HepG2 (cell line): ENCODE data around the gene MLX. TPM values are rescaled to one million over a fixed set of nuclear protein-coding genes. Genes with fewer than 3 reads are reported as not detected.

Experiments used
- BORCS8-MEF2B ChIP-seq: sonication (generic); formaldehyde crosslinking; IDR thresholded peaks from 2 replicates; pipeline ENCODE4 v1.8.0; 2022; ENCODE audit warnings: mild to moderate bottlenecking, missing genetic modification reagents
- CBX2 ChIP-seq, 2 experiments: fragments of 200-600 bp in 1 of 2; sonication (generic); formaldehyde crosslinking in 1 of 2; IDR thresholded peaks; 2 replicates each; pipeline versions ENCODE4 v1.7.0 to v1.8.1; 2018 to 2022; ENCODE audit warnings: low read depth in 2 of 2, low read length in 1 of 2, mild to moderate bottlenecking in 1 of 2, missing genetic modification reagents in 1 of 2
- MAZ ChIP-seq, 2 experiments: sonication (generic) in 1 of 2; formaldehyde crosslinking in 1 of 2; IDR thresholded peaks; 2 replicates each; pipeline versions ENCODE4 v1.5.0 to v1.6.1; 2012 to 2020; ENCODE audit warnings: low read depth in 2 of 2, mild to moderate bottlenecking in 2 of 2, borderline replicate concordance in 1 of 2, improper control_type of control experiment in 1 of 2, low read length in 1 of 2, missing genetic modification reagents in 1 of 2, moderate library complexity in 1 of 2
- RARG ChIP-seq: sonication (generic); formaldehyde crosslinking; IDR thresholded peaks from 2 replicates; pipeline ENCODE4 v1.4.0; 2020; ENCODE audit warnings: low read depth, mild to moderate bottlenecking, missing genetic modification reagents
- SALL1 ChIP-seq: sonication (generic); formaldehyde crosslinking; IDR thresholded peaks from 2 replicates; pipeline ENCODE4 v1.8.0; 2022; ENCODE audit warnings: mild to moderate bottlenecking, missing genetic modification reagents
- SOX13 ChIP-seq, 3 experiments: fragments of 450-650 bp in 1 of 3; sonication (generic) in 1 of 3; formaldehyde crosslinking in 1 of 3; IDR thresholded peaks in 2 of 3; conservative IDR thresholded peaks in 1 of 3; 2 replicates each; pipeline versions ENCODE4 v1.5.0 to v1.6.1; 2016 to 2020; ENCODE audit warnings: antibody characterized with exemption in 1 of 3, mild to moderate bottlenecking in 1 of 3, missing compliant biosample characterization in 1 of 3, missing genetic modification reagents in 1 of 3, moderate library complexity in 1 of 3
- ZNF124 ChIP-seq: sonication (generic); formaldehyde crosslinking; IDR thresholded peaks from 2 replicates; pipeline ENCODE4 v1.4.0; 2020; ENCODE audit warnings: missing genetic modification reagents
- ZNF615 ChIP-seq: sonication (generic); formaldehyde crosslinking; IDR thresholded peaks from 2 replicates; pipeline ENCODE4 v1.5.0; 2020; ENCODE audit warnings: mild to moderate bottlenecking, missing genetic modification reagents, borderline replicate concordance
- ZNF7 ChIP-seq: IDR thresholded peaks from 2 replicates; pipeline ENCODE4 v1.6.1; 2016; ENCODE audit warnings: missing biosample characterization, missing genetic modification reagents
- ZNF776 ChIP-seq: sonication (generic); formaldehyde crosslinking; IDR thresholded peaks from 2 replicates; pipeline ENCODE4 v1.4.0; 2020; ENCODE audit warnings: mild to moderate bottlenecking, missing genetic modification reagents
- polyA plus RNA-seq, 8 experiments: library from polyadenylated mRNA; depleted of rRNA in 3 of 8; stranded (reverse) in 7 of 8; unstranded in 1 of 8; fragments of >200 nt; fragmentation: Illumina TruSeq in 4 of 8; extraction: Trizol in 4 of 8; gene quantifications; 2 replicates each; pipeline versions ENCODE4 v1.2.1 to v1.2.3, GENCODE V29; 2011 to 2016; ENCODE audit warnings: low read depth in 4 of 8, missing spikeins in 1 of 8, mixed read lengths in 1 of 8; ENCODE audit not compliant: insufficient read depth in 1 of 8
- total RNA-seq, 5 experiments: library from RNA; depleted of rRNA; stranded (reverse); fragments of >200 nt; fragmentation: Illumina TruSeq; extraction: Trizol; gene quantifications; 2 replicates each; pipeline ENCODE4 v1.2.3, GENCODE V29; 2016; ENCODE audit warnings: low read depth in 1 of 5
- TF ChIP-seq, protein P1 (sequence below): sonication (generic); formaldehyde crosslinking; IDR thresholded peaks from 2 replicates; pipeline ENCODE4; 2020; ENCODE audit warnings: missing genetic modification reagents, mild to moderate bottlenecking, borderline replicate concordance
- TF ChIP-seq, protein P2 (sequence below): sonication (generic); formaldehyde crosslinking; IDR thresholded peaks from 2 replicates; pipeline ENCODE4 v1.4.0; 2020; ENCODE audit warnings: mild to moderate bottlenecking, missing genetic modification reagents
- TF ChIP-seq, protein P3 (sequence below): sonication (generic); formaldehyde crosslinking; IDR thresholded peaks from 2 replicates; pipeline ENCODE4 v1.8.1; 2022; ENCODE audit warnings: mild to moderate bottlenecking, missing genetic modification reagents

Gene MLX
- total and polyA plus RNA-seq, 2 of the 13 experiments (the other 11 are each of a cell fraction or from before 2014, with no cell fraction given) = 38.9 to 74.4 TPM

DNA sequence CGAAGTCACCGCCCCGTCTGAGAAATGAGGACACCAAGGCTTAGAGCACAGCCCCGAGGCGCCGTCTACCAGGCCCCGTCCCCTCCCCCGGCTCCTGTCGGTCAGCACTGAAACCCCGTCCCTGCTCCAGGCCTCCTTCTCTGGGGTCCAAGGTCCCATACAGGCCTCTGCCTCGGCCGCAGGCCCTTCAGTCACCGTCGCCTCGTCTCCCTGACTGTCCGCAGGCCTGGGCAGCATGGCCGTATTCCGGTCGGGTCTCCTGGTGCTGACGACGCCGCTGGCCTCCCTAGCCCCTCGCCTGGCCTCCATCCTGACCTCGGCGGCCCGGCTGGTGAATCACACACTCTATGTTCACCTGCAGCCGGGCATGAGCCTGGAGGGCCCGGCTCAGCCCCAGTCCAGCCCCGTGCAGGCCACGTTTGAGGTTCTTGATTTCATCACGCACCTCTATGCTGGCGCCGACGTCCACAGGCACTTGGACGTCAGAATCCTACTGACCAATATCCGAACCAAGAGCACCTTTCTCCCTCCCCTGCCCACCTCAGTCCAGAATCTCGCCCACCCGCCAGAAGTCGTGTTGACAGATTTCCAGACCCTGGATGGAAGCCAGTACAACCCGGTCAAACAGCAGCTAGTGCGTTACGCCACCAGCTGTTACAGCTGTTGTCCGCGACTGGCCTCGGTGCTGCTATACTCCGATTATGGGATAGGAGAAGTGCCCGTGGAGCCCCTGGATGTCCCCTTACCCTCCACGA is 4.3 kb upstream of the MLX start (continued):
- TF ChIP-seq, protein P1, sequence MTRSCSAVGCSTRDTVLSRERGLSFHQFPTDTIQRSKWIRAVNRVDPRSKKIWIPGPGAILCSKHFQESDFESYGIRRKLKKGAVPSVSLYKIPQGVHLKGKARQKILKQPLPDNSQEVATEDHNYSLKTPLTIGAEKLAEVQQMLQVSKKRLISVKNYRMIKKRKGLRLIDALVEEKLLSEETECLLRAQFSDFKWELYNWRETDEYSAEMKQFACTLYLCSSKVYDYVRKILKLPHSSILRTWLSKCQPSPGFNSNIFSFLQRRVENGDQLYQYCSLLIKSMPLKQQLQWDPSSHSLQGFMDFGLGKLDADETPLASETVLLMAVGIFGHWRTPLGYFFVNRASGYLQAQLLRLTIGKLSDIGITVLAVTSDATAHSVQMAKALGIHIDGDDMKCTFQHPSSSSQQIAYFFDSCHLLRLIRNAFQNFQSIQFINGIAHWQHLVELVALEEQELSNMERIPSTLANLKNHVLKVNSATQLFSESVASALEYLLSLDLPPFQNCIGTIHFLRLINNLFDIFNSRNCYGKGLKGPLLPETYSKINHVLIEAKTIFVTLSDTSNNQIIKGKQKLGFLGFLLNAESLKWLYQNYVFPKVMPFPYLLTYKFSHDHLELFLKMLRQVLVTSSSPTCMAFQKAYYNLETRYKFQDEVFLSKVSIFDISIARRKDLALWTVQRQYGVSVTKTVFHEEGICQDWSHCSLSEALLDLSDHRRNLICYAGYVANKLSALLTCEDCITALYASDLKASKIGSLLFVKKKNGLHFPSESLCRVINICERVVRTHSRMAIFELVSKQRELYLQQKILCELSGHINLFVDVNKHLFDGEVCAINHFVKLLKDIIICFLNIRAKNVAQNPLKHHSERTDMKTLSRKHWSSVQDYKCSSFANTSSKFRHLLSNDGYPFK (CRISPR knock-in tag) = 0 out of 2 replicates have a peak, but pooled peaks have one; percentile 22
- no peak for TF ChIP-seq ZNF124 (CRISPR knock-in tag)
- no peak for TF ChIP-seq ZNF776 (CRISPR knock-in tag)
- TF ChIP-seq, protein P2, sequence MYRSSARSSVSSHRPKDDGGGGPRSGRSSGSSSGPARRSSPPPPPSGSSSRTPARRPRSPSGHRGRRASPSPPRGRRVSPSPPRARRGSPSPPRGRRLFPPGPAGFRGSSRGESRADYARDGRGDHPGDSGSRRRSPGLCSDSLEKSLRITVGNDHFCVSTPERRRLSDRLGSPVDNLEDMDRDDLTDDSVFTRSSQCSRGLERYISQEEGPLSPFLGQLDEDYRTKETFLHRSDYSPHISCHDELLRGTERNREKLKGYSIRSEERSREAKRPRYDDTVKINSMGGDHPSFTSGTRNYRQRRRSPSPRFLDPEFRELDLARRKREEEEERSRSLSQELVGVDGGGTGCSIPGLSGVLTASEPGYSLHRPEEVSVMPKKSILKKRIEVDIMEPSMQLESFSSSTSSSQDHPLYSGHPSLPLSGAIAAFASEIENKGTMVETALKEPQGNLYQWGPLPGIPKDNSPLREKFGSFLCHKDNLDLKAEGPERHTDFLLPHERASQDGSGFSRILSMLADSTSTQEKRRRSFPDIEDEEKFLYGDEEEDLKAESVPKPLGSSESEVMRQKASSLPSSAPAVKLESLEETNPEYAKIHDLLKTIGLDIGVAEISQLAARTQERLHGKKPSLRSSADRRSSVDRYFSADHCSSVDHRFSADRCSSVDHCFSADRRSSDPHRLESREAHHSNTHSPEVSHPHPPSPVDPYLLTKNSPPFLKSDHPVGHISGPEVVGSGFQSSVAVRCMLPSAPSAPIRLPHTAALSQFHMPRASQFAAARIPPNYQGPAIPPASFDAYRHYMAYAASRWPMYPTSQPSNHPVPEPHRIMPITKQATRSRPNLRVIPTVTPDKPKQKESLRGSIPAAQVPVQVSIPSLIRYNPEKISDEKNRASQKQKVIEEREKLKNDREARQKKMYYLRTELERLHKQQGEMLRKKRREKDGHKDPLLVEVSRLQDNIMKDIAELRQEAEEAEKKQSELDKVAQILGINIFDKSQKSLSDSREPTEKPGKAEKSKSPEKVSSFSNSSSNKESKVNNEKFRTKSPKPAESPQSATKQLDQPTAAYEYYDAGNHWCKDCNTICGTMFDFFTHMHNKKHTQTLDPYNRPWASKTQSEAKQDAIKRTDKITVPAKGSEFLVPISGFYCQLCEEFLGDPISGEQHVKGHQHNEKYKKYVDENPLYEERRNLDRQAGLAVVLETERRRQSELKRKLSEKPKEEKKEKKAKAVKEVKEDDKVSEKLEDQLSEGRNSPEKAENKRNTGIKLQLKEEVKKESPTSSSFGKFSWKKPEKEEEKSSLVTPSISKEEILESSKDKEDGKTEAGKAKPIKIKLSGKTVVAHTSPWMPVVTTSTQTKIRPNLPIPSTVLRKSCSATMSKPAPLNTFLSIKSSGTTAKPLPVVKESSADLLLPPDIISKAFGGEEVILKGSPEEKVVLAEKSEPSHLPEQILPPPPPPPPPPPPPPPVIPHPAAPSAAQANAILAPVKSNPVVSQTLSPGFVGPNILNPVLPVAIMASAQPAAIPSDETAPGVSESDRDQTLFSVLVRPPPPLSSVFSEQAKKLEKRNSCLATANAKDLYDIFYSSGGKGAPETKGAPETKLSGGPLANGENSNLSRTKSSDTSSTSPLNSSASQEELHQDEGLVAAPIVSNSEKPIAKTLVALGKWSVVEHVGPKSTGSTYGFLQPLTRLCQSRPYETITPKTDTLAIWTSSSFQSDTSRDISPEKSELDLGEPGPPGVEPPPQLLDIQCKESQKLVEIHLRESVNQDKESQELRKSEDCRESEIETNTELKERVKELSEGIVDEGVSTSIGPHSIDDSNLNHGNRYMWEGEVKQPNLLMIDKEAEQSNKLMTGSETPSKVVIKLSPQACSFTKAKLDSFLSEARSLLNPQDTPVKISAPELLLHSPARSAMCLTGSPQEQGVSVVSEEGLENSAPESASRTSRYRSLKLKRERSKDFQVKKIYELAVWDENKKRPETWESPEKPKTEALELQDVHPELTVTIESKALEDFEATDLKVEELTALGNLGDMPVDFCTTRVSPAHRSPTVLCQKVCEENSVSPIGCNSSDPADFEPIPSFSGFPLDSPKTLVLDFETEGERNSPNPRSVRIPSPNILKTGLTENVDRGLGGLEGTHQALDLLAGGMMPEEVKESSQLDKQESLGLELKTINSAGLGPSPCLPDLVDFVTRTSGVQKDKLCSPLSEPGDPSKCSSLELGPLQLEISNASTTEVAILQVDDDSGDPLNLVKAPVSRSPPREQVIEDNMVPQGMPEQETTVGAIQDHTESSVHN (CRISPR knock-in tag) = 0 out of 2 replicates have a peak, but pooled peaks have one; percentile 45
- no peak for TF ChIP-seq CBX2 (IDR thresholded peaks at IDR 0.05; ENCODE audit: low read depth, low read length)
- TF ChIP-seq CBX2 (CRISPR knock-in tag; IDR thresholded peaks at IDR 0.05; ENCODE audit: low read depth) = peak; percentile 70; the same call in 1 of the 2 replicates
- TF ChIP-seq SALL1 (CRISPR knock-in tag) = peak; percentile 10; the same call in 1 of the 2 replicates
- peak; percentile 81; the same call in 1 of the 2 replicates for TF ChIP-seq ZNF615 (CRISPR knock-in tag)
- no peak for TF ChIP-seq MAZ (IDR thresholded peaks at IDR 0.05; ENCODE audit: borderline replicate concordance, low read depth, low read length)
- TF ChIP-seq MAZ (CRISPR knock-in tag; IDR thresholded peaks at IDR 0.05; ENCODE audit: low read depth) = 0 out of 2 replicates have a peak, but pooled peaks have one; percentile 15
- no peak for TF ChIP-seq SOX13 (IDR thresholded peaks at IDR 0.05)
- TF ChIP-seq SOX13 (CRISPR knock-in tag; conservative IDR thresholded peaks at IDR 0.05 in 1 of 2, IDR thresholded peaks at IDR 0.05 in 1 of 2) = 0 out of 4 replicates have a peak, but pooled peaks of 1 of the 2 experiments have one; percentile 10
- TF ChIP-seq ZNF7 = 0 out of 2 replicates have a peak, but pooled peaks have one; percentile 33
- TF ChIP-seq RARG = 0 out of 2 replicates have a peak, but pooled peaks have one; percentile 50
- TF ChIP-seq, protein P3, sequence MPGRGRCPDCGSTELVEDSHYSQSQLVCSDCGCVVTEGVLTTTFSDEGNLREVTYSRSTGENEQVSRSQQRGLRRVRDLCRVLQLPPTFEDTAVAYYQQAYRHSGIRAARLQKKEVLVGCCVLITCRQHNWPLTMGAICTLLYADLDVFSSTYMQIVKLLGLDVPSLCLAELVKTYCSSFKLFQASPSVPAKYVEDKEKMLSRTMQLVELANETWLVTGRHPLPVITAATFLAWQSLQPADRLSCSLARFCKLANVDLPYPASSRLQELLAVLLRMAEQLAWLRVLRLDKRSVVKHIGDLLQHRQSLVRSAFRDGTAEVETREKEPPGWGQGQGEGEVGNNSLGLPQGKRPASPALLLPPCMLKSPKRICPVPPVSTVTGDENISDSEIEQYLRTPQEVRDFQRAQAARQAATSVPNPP (CRISPR knock-in tag) = 0 out of 2 replicates have a peak, but pooled peaks have one; percentile 56
- 0 out of 2 replicates have a peak, but pooled peaks have one; percentile 48 for TF ChIP-seq BORCS8-MEF2B (CRISPR knock-in tag)
